ENCODE data around the gene RTN4IP1. TPM values are rescaled to one million over a fixed set of nuclear protein-coding genes. Genes with fewer than 3 reads are reported as not detected.

Gene RTN4IP1
- total and polyA plus RNA-seq, 8 donors: 4.6 to 8.7 (median 6.9) TPM

- DNase-seq: no peak
- Histone ChIP-seq H3K27ac (no peak overlapping the region), H3K4me1 (no peaks in the 10 kb centered on the region), H3K27me3 (no peaks in the 10 kb centered on the region), H3K9me3 (no peaks in the 10 kb centered on the region), H3K36me3 (peaks cover 0 to 18% of the 10 kb centered on the region in 2 donors), H3K4me3 (no peak overlapping the region)
- intact Hi-C loops (cut with DNase I): no loop called here
- TF ChIP-seq, protein P1, sequence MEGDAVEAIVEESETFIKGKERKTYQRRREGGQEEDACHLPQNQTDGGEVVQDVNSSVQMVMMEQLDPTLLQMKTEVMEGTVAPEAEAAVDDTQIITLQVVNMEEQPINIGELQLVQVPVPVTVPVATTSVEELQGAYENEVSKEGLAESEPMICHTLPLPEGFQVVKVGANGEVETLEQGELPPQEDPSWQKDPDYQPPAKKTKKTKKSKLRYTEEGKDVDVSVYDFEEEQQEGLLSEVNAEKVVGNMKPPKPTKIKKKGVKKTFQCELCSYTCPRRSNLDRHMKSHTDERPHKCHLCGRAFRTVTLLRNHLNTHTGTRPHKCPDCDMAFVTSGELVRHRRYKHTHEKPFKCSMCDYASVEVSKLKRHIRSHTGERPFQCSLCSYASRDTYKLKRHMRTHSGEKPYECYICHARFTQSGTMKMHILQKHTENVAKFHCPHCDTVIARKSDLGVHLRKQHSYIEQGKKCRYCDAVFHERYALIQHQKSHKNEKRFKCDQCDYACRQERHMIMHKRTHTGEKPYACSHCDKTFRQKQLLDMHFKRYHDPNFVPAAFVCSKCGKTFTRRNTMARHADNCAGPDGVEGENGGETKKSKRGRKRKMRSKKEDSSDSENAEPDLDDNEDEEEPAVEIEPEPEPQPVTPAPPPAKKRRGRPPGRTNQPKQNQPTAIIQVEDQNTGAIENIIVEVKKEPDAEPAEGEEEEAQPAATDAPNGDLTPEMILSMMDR (IDR thresholded peaks at IDR 0.05): no peak
- ATAC-seq: no peak
Measured at GRCh38 chr6:106614592-106615257, 14.6 kb downstream of the RTN4IP1 start.

GRCh38 chr6:106614166-106614565 lies 15.1 kb downstream of the RTN4IP1 start:
- intact Hi-C loops (cut with DNase I): no loop called here
- Histone ChIP-seq H3K36me3 (peaks cover 0 to 18% of the 10 kb centered on the region in 2 donors), H3K4me1 (no peaks in the 10 kb centered on the region), H3K27me3 (no peaks in the 10 kb centered on the region), H3K9me3 (no peaks in the 10 kb centered on the region), H3K27ac (no peak overlapping the region), H3K4me3 (no peak overlapping the region)
- no peak for ATAC-seq
- no peak for DNase-seq
- TF ChIP-seq, protein P1 (IDR thresholded peaks at IDR 0.05): no peak

GRCh38 chr6:106613590-106613989 lies 15.7 kb downstream of the RTN4IP1 start:
- no peak for DNase-seq
- TF ChIP-seq, protein P1 (IDR thresholded peaks at IDR 0.05): no peak
- intact Hi-C loops (cut with DNase I): no loop called here
- no peaks in the 10 kb centered on the region for H3K9me3 ChIP-seq
- no peaks in the 10 kb centered on the region for H3K4me1 ChIP-seq
- no peaks in the 10 kb centered on the region for H3K27me3 ChIP-seq
- H3K36me3 ChIP-seq: peaks cover 0 to 16% of the 10 kb centered on the region in 2 donors
- no peak overlapping the region for H3K4me3 ChIP-seq
- ATAC-seq: no peak
- H3K27ac ChIP-seq: no peak overlapping the region

- peaks cover 0 to 13% of the 10 kb centered on the region in 2 donors for H3K36me3 ChIP-seq
- no peaks in the 10 kb centered on the region for H3K9me3 ChIP-seq
- H3K27ac ChIP-seq: no peak overlapping the region
- H3K4me3 ChIP-seq: no peak overlapping the region
- intact Hi-C loops (cut with DNase I): no loop called here
- ATAC-seq (no peak), DNase-seq (no peak)
- TF ChIP-seq, protein P1 (IDR thresholded peaks at IDR 0.05): no peak
- H3K27me3 ChIP-seq: no peaks in the 10 kb centered on the region
- no peaks in the 10 kb centered on the region for H3K4me1 ChIP-seq
Measured at GRCh38 chr6:106612671-106613416, 16.5 kb downstream of the RTN4IP1 start.

- Histone ChIP-seq H3K9me3 (no peaks in the 10 kb centered on the region), H3K27ac (no peak overlapping the region), H3K27me3 (no peaks in the 10 kb centered on the region), H3K36me3 (peaks cover 0 to 9% of the 10 kb centered on the region in 2 donors), H3K4me3 (no peak overlapping the region), H3K4me1 (no peaks in the 10 kb centered on the region)
- intact Hi-C loops (cut with DNase I): no loop called here
- no peak for ATAC-seq
- DNase-seq: no peak
- TF ChIP-seq, protein P1 (IDR thresholded peaks at IDR 0.05): no peak
Measured at GRCh38 chr6:106611030-106611429, 18.3 kb downstream of the RTN4IP1 start.
